GM19328 (cell line): ENCODE results near the gene ECE2.
A peak's percentile ranks its signal among the peaks of the same experiment; 100 is the strongest.

ENCODE experiments used
- ATAC-seq: cut with Tn5 transposase; IDR thresholded peaks from one replicate; pipeline ENCODE4 v1.9.1; 2021; ENCODE audit warnings: mild to moderate bottlenecking, moderate library complexity; ENCODE audit not compliant: unreplicated experiment

ECE2 gene

DNA sequence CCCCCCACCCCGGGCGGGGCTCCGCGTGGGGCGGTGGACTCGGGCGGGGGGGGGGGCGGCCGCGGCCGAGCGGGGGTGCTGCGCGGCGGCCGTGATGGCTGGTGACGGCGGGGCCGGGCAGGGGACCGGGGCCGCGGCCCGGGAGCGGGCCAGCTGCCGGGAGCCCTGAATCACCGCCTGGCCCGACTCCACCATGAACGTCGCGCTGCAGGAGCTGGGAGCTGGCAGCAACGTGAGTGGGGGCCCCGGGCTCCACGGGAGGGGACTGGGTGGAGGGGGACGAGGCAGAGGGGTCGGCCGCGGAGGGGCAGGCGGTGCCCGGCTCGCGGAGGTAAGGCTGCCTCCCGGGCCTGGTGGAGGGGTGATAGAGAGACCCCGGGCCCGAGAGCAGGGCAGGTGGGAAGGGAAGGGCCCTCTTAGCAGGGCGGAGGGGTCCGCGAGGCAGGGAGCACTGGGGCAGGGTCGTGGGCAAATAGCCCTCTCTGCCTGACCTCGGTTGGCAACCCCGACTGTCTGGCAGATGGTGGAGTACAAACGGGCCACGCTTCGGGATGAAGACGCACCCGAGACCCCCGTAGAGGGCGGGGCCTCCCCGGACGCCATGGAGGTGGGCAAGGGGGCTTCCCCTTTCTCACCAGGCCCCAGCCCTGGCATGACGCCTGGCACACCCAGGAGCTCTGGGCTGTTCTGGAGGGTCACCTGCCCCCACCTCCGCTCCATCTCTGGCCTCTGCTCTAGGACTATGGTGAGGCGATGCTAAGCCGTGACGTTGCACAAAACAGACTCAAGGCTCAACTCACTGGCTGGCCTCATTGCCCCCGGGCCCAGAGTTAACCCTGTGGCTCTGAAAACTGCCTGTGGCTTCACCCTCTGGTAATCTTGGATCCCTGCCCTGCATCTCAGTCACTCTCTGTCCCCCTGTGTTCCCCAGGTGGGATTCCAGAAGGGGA lies at the start of gene ECE2:
Gene ECE2, plus strand, starts transcription at position 62 of the 950 bp plus-strand sequence. Its CDS starts 132 bp downstream, at position 194.
- no peak for ATAC-seq

DNA sequence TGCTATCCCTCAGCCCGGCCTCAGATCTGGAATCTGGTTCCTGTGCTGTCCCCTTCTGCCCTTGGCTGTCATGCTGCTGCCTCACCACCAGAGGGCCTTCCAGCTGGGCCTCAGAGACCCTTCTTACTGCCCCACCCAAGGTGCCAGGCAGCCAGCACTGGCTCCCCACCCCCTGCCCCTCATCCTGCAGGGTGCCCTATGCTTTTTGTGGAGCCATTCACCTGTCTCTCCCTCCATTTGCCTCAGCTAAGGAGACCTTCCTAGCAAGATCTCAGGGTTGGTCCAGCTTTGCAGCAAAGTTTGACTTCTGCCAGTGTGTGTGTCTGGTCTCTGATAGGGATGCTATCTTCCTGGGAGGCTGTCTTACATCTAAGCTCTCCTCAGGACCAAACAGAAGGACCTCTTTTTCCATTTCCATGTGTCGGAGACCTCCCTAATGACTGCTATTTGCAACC lies 48.3 kb upstream of the ECE2 start:
- no peak for ATAC-seq

DNA sequence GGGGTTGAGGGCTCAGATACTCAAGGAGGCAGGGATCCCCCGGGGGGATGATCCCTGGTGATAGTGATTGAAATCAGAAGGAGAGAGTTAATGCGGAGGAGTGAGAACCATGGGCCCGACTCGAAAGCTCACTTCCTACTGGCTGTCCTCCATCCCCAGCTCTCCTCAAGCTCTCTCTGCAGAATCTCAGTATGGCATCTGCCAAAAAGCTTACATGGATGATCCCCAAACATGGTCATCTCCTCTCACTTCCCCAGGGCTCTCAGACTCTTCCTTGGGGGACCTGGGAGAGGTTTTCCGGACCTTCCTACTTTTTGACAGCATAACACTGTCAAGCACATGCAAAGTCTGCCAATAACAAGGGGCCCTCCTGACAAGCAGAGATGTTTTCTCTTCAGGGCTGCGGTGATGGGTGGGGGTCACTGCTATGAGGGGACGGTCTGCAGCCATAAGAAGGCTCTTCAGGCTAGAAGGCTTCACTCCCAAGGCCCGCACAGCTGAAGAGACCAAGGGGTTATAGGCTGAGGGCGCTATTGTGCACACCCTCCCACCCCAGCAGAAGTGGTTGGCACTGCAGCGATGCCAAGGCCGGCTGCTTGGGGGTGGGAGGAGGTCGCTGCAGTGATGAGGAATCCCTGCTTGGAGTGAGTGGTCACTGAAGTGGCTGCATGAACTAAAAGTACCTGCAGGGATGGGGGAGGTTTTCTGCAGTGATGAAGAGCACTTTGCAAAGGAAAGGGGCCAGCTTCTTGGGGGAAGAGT lies 47.3 kb upstream of the ECE2 start:
- ATAC-seq = no peak

DNA sequence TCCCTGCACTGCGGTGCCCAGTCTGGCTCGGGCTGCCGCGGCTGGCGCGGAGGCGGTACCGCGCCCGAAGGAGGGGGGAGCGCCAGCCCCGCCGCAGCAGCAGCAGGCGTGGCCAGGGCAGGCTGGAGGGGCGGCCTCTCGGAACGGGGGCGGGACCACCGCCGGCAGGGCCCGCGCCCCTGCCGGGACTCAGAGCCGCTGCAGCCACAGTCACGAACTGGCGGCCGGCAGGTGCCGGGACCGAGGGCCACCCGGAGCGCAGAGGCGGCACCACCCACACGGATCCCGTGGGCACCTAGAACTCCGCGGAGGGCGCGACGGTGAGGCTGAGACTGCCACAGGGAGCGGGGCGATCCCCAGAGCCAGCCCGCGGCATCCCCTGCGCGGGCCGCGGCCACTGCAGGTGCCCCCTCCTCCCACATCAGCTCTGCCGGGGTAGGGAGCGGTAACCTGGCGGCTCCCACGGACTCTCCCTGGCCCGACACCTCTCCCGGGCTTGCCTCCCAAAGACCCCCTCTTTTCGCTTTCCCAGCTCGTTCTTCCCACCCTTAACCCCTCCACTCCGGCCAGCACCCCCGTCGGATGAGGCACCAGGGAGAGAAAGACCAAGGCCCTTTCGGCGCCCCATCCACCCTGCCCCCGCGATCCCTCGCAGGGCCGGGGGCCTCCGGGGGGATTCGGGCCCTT lies 46.3 kb upstream of the ECE2 start, which contains the start of gene VWA5B2:
Gene VWA5B2, plus strand, starts transcription at position 192 of the 687 bp plus-strand sequence. CDS start 944 bp downstream, outside the sequence.
- peak; percentile 80 for ATAC-seq

DNA sequence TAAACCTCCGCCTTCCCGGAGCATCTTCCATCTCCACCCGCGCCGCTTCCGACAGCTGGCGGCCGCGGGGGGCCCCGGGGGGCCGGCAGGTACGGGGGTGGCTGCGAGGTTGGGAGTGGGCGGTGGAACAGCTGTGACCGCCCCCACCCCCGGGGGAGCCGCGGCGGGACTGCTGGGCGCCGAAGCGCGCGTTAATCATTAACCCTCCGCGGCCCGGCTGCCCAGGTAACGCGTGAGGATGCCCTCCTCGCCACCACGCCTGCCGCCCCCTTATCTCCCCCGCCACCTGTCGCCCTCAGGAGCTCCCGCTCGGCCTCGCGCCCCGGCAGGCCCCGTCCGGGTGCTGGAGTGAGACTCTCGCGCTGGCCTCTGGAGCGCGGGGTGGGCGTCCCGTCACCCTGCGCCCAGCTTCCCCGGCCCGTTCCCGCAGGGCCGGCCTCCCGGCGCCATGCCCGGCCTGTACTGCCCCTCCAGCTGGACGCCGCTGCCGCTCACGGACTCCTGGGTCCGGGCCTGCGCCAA lies 45.7 kb upstream of the ECE2 start:
- no peak for ATAC-seq

DNA sequence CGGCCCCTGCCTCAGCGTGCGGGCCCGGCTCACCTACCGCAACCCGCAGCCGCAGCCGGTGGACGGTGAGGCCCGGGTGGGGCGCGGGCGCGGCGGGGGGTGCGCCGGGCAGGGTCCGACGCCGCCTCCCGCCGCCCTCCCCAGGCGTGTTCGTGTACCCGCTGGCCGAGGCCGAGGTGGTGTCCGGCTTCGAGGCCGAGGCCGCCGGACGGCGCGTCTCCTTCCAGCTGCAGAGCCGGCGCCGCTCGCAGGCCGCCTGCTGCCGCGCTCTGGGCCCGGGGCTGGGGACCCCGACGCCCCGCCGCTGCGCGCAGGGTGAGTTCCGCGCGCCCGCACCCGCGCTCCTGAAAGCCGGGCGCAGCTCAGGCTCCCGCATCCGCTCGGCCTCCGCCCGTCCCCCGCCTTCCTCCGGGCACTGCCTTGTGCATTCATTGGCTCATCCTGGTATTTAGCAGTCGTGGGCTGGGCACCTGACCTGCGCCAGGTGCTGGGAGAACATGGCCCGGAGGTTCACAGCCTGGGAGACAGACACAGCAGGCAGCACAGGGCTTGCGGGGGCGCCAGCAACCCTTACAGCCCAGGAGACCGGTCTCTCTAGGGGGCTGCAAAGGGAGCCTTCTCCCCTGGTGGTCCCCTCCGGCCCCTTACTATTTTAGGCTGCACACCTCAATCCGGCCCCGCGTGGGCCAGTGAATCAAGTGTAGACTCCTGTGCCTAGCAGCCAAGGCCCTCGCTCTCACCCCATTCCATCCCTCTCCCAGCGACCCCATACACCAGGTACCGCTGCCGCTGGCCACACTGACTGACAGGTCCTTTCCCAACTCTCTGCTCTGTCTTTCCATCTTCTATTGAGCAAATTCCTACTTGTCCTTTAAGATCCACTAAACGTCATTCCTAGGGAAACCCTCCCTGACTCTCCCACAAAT lies 45.0 kb upstream of the ECE2 start:
- ATAC-seq = no peak

DNA sequence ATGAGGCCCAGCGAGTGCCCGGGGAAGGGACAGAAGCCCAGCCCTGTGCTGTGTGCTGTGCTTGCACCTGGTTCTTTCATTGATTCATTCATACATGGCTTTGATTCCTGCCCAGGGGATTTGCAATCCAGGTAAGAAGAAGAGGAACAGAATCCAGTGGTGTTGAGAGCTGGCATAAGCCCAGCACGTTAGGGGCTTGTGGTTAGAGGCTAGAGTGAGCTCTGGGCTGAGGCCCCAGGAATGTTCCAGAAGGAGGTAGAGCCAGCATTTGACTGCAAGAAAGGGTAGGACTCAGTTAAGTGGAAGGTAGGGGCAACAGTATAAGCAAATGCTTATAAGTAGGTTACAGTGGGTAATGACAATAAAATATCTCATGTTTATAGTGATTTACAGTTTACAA lies 44.2 kb upstream of the ECE2 start:
- ATAC-seq = no peak

DNA sequence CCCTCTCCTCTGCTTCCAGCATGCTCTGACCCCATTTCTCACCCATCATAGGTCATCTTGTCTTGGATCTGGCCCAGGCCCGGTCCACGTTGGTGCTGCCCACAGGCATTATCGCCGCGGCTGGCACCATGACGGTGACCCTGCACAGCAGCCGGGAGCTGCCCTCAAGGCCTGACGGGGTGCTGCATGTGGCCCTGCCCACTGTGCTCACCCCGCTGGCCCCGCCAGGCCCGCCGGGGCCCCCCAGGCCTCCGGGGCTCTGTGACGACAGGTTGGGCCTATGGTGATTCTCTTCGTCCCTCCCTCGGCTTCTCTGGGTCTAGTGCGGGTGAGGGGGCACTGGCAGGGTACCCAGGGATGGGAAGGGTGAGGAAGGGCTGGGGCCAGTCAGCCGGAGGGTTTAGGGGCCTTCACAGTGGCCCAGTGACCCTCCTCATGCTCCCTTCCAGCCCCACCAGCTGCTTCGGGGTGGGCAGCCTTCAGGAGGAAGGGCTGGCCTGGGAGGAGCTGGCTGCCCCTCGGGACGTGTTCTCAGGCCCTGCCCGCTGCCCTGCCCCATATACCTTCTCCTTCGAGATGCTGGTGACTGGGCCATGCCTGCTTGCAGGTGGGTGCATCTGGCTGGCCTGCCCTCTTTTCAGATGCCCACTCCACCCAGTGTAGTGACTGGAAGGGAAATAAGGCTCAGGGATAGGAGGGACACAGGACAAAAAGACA lies 42.5 kb upstream of the ECE2 start:
- ATAC-seq = no peak

DNA sequence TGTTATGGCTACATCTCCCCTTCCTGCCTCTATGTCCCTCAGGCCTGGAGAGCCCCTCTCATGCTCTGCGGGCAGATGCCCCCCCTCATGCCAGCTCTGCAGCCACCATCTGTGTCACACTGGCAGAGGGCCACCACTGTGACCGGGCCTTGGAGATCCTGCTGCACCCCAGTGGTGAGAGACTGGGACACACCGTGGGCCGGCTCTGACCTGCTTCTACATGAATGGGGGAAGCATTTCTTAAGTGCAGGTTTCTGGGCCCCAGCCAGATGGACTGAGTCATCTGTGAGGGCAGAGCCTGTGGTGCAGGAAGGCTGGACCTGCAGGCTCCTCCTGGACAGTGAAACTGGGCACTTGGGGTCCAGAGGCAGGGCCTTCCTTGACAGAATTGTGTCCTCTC lies 41.6 kb upstream of the ECE2 start:
- no peak for ATAC-seq

DNA sequence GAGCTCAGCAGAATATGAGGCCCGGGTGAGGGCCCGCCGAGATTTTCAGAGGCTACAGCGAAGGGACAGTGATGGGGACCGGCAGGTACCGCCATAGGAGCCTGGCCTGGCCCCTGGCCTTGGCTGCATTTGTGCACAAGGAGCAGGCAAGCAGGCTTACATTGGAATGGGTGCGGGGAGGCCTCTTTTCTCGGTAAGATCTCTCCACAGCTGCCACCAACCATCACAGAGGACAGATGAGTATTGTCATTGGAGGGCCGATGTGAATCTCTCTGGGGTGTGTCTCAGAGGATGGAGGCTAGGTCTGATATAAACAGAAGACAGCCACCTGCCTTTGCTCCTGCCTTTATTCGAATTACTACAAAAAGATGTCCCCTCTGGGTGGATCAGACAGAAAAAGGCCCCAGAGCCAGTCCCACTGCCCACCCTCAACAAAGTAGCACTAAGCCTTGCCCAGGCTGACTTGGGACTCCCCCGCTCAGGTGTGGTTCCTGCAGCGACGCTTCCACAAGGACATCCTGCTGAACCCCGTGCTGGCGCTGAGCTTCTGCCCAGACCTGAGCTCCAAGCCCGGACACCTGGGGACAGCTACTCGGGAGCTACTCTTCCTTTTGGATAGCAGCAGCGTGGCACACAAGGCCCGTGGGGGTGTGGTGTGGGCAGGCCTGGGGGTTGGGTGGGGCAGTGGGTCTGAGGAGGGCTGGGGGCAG lies 41.0 kb upstream of the ECE2 start:
- ATAC-seq = no peak

DNA sequence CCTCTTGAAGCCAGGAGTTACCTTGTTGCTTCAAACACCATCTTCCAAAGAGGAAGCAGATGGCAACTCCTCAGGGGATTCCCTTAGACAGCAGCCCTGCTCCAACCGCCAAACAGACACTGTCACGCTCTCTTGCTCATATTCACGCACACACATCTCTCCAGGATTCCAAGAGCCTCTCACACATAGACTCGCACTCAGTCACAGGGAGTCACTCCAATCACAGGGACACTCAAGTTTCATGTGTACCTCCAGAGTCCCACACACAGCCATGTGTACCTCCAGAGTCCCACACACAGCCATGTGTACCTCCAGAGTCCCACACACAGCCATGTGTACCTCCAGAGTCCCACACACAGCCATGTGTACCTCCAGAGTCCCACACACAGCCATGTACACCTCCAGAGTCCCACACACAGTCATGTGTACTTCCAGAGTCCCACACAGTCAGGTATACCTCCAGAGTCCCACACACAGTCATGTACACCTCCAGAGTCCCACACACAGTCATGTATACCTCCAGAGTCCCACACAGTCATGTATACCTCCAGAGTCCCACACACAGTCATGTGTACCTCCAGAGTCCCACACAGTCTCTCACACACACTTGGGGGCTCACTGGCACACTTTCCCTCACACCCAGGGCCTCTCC lies 40.3 kb upstream of the ECE2 start:
- ATAC-seq = no peak

DNA sequence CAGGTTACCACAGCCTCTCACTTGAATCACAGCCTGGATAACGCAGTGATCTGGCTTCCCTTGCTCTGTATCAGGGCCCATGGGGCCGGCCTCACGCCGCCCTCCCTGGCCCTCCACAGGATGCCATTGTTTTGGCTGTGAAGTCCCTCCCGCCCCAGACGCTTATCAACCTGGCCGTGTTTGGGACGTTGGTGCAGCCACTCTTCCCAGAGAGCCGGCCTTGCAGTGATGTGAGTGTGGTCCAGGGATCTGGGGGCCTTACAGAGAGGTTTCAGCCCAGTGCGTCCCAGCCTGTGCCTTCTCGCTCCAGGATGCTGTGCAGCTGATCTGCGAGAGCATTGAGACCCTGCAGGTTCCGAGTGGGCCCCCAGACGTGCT lies 39.8 kb upstream of the ECE2 start:
- no peak for ATAC-seq

DNA sequence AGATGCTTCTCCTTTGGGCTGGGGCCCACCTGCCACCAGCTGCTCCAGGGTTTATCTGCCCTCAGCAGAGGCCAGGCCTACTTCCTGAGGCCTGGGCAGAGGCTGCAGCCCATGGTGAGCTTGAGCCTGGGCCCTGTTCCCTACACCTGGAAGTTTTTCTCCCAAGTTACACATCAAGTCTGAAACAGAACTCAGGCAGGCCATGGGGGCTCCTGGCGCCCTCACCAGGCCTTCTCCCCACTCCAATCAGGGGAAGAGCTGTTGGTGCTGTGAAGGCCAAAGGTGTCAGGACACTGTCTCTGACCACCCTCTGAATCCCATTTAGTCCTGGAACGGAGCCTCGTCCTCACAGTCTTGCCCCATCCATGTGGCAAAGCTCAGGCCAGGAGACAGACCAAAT lies 39.2 kb upstream of the ECE2 start:
- no peak for ATAC-seq

DNA sequence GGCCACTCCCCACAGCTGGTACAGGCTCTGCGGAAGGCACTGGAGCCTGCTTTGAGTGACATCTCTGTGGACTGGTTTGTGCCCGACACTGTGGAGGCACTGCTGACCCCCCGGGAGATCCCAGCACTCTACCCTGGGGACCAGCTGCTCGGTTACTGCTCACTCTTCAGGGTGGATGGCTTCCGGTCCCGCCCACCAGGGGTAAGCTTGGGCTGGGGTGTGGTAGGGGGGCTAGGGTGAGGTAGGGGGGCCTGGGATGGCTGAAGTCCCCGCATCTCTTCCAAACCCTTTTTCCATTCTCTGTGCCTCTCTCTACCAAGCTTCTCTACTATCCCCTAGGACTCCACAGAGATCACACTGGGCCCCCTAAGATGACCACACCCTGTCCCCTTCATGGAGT lies 38.6 kb upstream of the ECE2 start:
- ATAC-seq = no peak

DNA sequence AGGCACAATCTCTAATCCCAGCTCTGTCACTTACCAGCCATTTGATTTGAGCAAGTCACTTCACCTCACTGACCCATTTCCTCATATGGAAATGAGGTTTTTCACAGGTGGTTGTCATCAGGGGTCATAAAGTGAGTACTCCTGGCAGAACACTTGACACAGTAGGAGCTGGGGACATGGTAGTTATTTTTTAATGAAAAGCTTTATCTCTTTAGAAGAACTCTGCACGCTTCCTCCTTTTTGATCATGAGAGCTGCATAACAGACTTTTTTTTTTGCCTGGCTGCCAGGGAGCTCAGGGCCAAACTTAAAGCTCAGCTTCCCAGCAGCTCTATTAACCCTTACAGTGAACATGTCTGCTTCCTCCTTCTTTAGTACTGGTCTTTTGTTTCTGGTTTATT lies 38.0 kb upstream of the ECE2 start:
- no peak for ATAC-seq

DNA sequence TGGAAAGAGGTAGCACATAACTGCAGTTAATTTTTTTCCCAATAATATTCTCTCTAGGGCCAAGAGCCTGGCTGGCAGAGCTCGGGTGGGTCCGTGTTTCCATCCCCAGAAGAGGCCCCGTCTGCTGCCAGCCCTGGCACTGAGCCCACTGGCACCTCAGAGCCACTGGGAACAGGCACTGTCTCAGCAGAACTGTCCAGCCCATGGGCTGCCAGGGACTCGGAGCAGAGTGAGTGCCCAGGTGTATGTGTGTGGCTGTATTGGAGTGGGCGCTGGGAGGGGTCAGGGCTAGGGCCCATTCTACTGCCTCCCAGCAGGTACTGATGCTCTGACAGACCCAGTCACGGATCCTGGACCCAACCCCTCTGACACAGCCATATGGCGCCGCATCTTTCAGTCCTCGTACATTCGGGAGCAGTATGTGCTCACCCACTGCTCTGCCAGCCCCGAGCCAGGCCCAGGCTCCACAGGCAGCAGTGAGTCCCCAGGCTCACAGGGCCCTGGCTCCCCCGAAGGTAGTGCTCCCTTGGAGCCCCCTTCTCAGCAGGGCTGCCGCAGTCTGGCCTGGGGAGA lies 37.5 kb upstream of the ECE2 start:
- no peak for ATAC-seq

DNA sequence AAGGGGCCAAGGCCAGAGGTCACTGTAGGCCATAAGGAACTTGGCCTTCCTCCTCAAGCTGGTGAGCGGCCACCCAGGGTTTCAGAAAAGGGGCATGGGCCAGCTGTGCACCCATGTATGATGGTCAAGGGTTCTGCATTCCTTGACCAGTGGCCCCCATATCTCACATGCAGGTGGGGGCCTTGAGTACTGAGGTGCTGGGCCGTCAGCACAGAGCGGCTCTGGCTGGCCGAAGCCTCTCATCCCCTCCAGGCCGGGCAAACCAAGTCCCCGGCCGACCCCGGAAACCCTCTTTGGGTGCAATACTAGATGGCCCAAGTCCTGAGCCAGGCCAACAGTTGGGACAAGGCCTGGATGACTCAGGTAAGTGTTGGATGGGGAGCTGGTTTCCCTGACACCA lies 36.6 kb upstream of the ECE2 start:
- no peak for ATAC-seq

DNA sequence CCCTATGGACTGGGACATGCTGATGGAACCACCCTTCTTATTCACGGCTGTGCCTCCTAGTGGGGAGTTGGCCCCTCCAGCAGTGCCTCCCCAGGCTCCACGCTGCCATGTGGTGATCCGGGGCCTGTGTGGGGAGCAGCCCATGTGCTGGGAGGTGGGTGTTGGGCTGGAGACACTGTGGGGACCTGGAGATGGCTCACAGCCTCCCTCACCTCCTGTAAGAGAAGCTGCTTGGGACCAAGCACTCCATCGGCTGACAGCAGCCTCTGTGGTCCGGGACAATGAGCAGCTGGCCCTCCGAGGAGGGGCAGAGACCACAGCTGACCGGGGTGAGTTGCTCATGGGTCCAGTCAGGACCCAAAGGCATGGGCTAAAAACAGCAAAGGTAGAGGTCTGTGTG lies 36.1 kb upstream of the ECE2 start:
- no peak for ATAC-seq
